Trophoblast cell (in vitro differentiated cells and primary cell): ENCODE results near the gene PRKCE.
"Not testable (repeated sequence)": the region's sequence is repeated elsewhere in the genome, so short reads cannot be mapped to it uniquely, and the experiment has no call there.

Experiments used
- DNase-seq, 2 donors: peaks; one replicate each; pipeline ENCODE4 v3.0.0-alpha.2; 2016
- H2AFZ ChIP-seq: 2 replicates; pipeline ENCODE4 v1.6.1; 2013; ENCODE audit warnings: low read length, moderate library complexity, mild to moderate bottlenecking; ENCODE audit not compliant: insufficient read depth, poor library complexity
- H2AK5ac ChIP-seq: 2 replicates; pipeline ENCODE4 v1.6.1; 2013; ENCODE audit warnings: mild to moderate bottlenecking, low read length
- H2BK120ac ChIP-seq: 2 replicates; pipeline ENCODE4 v1.6.1; 2013; ENCODE audit warnings: low read length, mild to moderate bottlenecking, moderate library complexity; ENCODE audit not compliant: insufficient read depth, poor library complexity
- H2BK12ac ChIP-seq: 2 replicates; pipeline ENCODE4 v1.6.1; 2013; ENCODE audit warnings: mild to moderate bottlenecking, low read length, moderate library complexity
- H2BK5ac ChIP-seq: 2 replicates; pipeline ENCODE4 v1.6.1; 2013; ENCODE audit warnings: low read length, low read depth, moderate library complexity, mild to moderate bottlenecking; ENCODE audit not compliant: poor library complexity
- H3K14ac ChIP-seq: 2 replicates; pipeline ENCODE4 v1.6.1; 2013; ENCODE audit warnings: mild to moderate bottlenecking, low read length
- H3K18ac ChIP-seq: 2 replicates; pipeline ENCODE4 v1.6.1; 2013; ENCODE audit warnings: mild to moderate bottlenecking, low read length
- H3K23ac ChIP-seq: 2 replicates; pipeline ENCODE4 v1.6.1; 2013; ENCODE audit warnings: low read length
- H3K27ac ChIP-seq: 2 replicates; pipeline ENCODE4 v1.5.1; 2013; ENCODE audit warnings: low read depth, mild to moderate bottlenecking, inconsistent platforms, low read length, moderate library complexity
- H3K27me3 ChIP-seq: 2 replicates; pipeline ENCODE4 v1.6.1; 2013; ENCODE audit warnings: inconsistent platforms, mild to moderate bottlenecking, low read length, moderate library complexity; ENCODE audit not compliant: insufficient read depth
- H3K36me3 ChIP-seq, 2 experiments: 1 replicate in 1 of 2; 2 replicates in 1 of 2; pipeline ENCODE4 v1.6.1; 2013; ENCODE audit warnings: low read length in 2 of 2, mild to moderate bottlenecking in 2 of 2, moderate library complexity in 1 of 2; ENCODE audit not compliant: insufficient read depth in 2 of 2, control insufficient read depth in 1 of 2
- H3K4ac ChIP-seq: 2 replicates; pipeline ENCODE4 v1.6.1; 2013; ENCODE audit warnings: low read depth, mild to moderate bottlenecking, low read length, moderate library complexity
- H3K4me1 ChIP-seq, 2 experiments: 1 replicate in 1 of 2; 2 replicates in 1 of 2; pipeline ENCODE4 v1.6.1; 2013; ENCODE audit warnings: low read length in 2 of 2, mild to moderate bottlenecking in 2 of 2, moderate library complexity in 1 of 2; ENCODE audit not compliant: insufficient read depth in 2 of 2, control insufficient read depth in 1 of 2
- H3K4me2 ChIP-seq: 2 replicates; pipeline ENCODE4 v1.6.1; 2013; ENCODE audit warnings: inconsistent platforms, mild to moderate bottlenecking, low read length, moderate library complexity
- H3K4me3 ChIP-seq: 2 replicates; pipeline ENCODE4 v1.5.1; 2013; ENCODE audit warnings: mild to moderate bottlenecking, low read depth, low read length, inconsistent platforms
- H3K79me1 ChIP-seq: one replicate; pipeline ENCODE4 v1.6.1; 2013; ENCODE audit warnings: low read length
- H3K79me2 ChIP-seq: 2 replicates; pipeline ENCODE4 v1.6.1; 2013; ENCODE audit warnings: low read length, mild to moderate bottlenecking; ENCODE audit not compliant: control insufficient read depth, insufficient read depth, poor library complexity
- H3K9ac ChIP-seq: 2 replicates; pipeline ENCODE4 v1.6.1; 2013; ENCODE audit warnings: mild to moderate bottlenecking, low read length
- H3K9me3 ChIP-seq: 2 replicates; pipeline ENCODE4 v1.6.1; 2013; ENCODE audit warnings: low read depth, mild to moderate bottlenecking, control low read depth, inconsistent platforms, low read length; ENCODE audit not compliant: insufficient read depth
- H4K12ac ChIP-seq: 2 replicates; pipeline ENCODE4 v1.6.1; 2013; ENCODE audit warnings: low read depth, mild to moderate bottlenecking, low read length, moderate library complexity
- H4K8ac ChIP-seq: 2 replicates; pipeline ENCODE4 v1.6.1; 2013; ENCODE audit warnings: low read depth, mild to moderate bottlenecking, low read length, moderate library complexity
- H4K91ac ChIP-seq: one replicate; pipeline ENCODE4 v1.6.1; 2013; ENCODE audit warnings: low read depth, mild to moderate bottlenecking, low read length, moderate library complexity
- WGBS: extraction: QIAGEN DNeasy Blood & Tissue Kit; methylation state at CpG from one replicate; pipeline ENCODE4 v1.1.7; 2013; ENCODE audit warnings: missing lambda C conversion rate; ENCODE audit not compliant: insufficient read length, insufficient coverage; ENCODE audit errors: extremely low coverage; 5-methylcytosine and 5-hydroxymethylcytosine counted together

The PRKCE gene

DNA sequence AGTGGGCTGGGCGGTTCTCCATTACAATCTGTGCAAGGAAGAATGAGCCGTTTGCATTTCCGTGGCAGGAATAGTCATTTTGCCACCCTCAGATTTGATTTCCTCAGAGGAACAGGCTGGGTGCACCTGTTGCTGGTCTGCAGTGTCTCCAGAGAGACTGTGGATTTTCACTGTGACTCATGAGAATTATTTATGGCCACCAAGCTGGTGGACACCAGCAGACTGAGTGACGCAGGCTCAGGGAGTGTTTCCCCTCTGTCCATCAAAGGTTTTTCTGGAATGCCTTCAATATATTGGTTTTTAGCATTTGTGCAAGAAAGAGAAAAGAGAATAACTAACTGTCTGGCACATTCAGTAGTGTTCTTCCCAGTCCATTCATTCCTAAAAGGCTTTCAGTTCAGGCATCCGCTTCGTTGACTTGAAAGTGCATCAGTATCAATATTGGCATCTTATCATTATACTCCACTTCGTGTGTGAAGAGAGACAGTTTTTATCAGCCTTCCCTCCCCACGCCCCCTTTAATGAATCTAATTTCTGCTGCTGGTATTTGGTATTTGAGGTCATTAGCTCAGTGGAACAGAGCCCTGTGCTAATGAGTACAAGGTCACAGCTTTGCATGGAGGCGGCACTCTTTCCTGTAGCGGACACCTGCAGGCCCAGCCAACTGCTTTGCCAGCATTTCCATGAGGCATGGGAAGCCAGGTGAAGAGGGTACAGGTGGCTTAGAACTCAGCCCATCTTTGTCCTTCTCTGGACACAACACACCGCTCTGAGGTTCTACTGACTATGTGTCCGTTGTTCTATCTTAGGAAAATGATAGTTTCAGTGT is 39.9 kb downstream of the PRKCE start:
- no peak overlapping the region for H4K8ac ChIP-seq
- H3K23ac ChIP-seq = no peak overlapping the region
- DNase-seq = no peak
- H2AK5ac ChIP-seq = no peak overlapping the region
- H3K18ac ChIP-seq = no peak overlapping the region
- no peak overlapping the region for H2BK12ac ChIP-seq
- H3K4me1 ChIP-seq = no peaks in the 10 kb centered on the region
- H3K4ac ChIP-seq = no peak overlapping the region
- H2BK5ac ChIP-seq = no peak overlapping the region
- WGBS = no CpG with 5 or more reads among the region's 12 CpGs
- no peak overlapping the region for H3K4me2 ChIP-seq
- H3K4me3 ChIP-seq = no peak overlapping the region
- H3K79me2 ChIP-seq = no peaks in the 10 kb centered on the region
- H3K79me1 ChIP-seq = no peaks in the 10 kb centered on the region
- no peak overlapping the region for H4K12ac ChIP-seq
- no peak overlapping the region for H4K91ac ChIP-seq
- no peak overlapping the region for H3K27ac ChIP-seq
- H2BK120ac ChIP-seq = no peak overlapping the region
- H3K36me3 ChIP-seq = no peaks in the 10 kb centered on the region
- no peak overlapping the region for H3K9ac ChIP-seq
- no peak overlapping the region for H2AFZ ChIP-seq
- H3K9me3 ChIP-seq = no peaks in the 10 kb centered on the region
- no peaks in the 10 kb centered on the region for H3K27me3 ChIP-seq
- H3K14ac ChIP-seq = no peak overlapping the region

DNA sequence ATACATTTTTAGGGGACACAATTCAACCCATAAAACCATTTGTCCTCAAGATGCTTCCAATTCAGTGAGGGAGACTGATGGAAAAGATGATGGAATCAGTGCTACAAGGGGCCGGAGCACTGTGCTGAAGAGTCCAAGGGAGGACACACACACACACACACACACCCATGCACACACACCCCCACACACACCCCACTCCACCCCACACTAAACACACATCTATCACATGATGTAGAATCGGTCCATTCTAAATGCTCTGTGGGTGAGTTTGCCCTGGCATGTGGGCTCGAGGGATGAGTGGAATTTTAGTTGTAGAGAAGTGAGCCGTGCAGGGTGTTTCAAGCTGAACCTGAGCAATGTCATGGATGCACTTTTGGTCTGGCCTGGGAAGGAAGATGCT is 41.1 kb downstream of the PRKCE start:
- no peaks in the 10 kb centered on the region for H3K4me1 ChIP-seq
- H3K23ac ChIP-seq = no peak overlapping the region
- WGBS = no CpG with 5 or more reads among the region's 4 CpGs
- no peak overlapping the region for H2AK5ac ChIP-seq
- H3K4me2 ChIP-seq = no peak overlapping the region
- H2BK5ac ChIP-seq = no peak overlapping the region
- H3K4me3 ChIP-seq = no peak overlapping the region
- H3K9ac ChIP-seq = no peak overlapping the region
- no peaks in the 10 kb centered on the region for H3K36me3 ChIP-seq
- H3K14ac ChIP-seq = no peak overlapping the region
- no peak overlapping the region for H3K18ac ChIP-seq
- H3K4ac ChIP-seq = no peak overlapping the region
- H3K79me2 ChIP-seq = no peaks in the 10 kb centered on the region
- no peak overlapping the region for H4K91ac ChIP-seq
- H2BK120ac ChIP-seq = no peak overlapping the region
- no peak overlapping the region for H3K27ac ChIP-seq
- H3K79me1 ChIP-seq = no peaks in the 10 kb centered on the region
- H2BK12ac ChIP-seq = no peak overlapping the region
- no peaks in the 10 kb centered on the region for H3K27me3 ChIP-seq
- no peak overlapping the region for H2AFZ ChIP-seq
- no peak overlapping the region for H4K12ac ChIP-seq
- no peak for DNase-seq
- H4K8ac ChIP-seq = no peak overlapping the region
- no peaks in the 10 kb centered on the region for H3K9me3 ChIP-seq

DNA sequence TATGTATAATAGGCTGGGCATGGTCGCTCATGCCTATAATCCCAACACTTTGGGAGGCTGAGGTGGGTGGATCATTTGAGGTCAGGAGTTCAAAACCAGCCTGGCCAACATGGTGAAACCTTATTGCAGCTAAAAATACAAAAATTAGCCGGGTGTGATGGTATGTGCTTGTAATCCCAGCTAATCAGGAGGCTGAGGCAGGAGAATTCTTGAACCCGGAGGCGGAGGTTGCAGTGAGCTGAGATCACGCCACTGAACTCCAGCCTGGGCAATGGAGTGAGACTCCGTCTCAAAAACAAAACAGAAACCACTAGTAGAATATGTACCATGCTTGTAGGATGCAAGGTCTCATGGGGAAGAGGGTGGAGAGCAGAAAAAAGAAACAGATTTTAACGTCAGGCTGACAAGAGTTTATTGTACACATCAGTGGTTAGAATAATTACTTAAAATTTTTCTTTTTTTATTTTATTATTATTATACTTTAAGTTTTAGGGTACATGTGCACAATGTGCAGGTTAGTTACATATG is 44.1 kb downstream of the PRKCE start:
- not testable (repeated sequence) for H3K27me3 ChIP-seq, H3K18ac ChIP-seq, H3K36me3 ChIP-seq, H2BK5ac ChIP-seq, H4K12ac ChIP-seq, H2BK12ac ChIP-seq, H3K79me2 ChIP-seq, H3K14ac ChIP-seq, H3K4me2 ChIP-seq, H4K8ac ChIP-seq, H3K27ac ChIP-seq, H2AK5ac ChIP-seq, H3K23ac ChIP-seq, H3K9ac ChIP-seq, H3K9me3 ChIP-seq, H3K4me1 ChIP-seq, H4K91ac ChIP-seq, H3K4ac ChIP-seq, DNase-seq, H3K4me3 ChIP-seq, H2BK120ac ChIP-seq, H2AFZ ChIP-seq, H3K79me1 ChIP-seq
- no CpG with 5 or more reads among the region's 7 CpGs for WGBS

DNA sequence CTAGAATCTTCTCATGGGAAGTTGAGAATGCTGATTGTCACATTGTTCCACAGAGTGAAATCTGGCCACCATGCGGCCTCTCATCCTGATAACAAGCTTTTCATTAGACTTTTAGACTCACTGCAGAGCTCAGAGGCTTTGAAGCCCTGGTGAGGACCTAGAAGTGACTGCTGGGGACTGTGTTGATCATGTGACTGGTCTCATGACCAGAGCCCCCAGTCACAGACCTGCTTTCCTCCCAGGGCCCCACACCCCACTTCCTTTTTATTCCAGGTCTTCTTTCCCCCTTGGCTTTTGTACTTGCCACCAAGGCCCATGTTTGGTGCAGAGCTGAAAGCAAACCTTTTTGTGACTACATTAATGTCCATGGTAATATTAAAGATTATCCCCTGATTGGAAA is 45.2 kb downstream of the PRKCE start:
- Histone ChIP-seq H2BK120ac (no peak overlapping the region), H2BK12ac (no peak overlapping the region), H4K12ac (no peak overlapping the region), H3K79me2 (no peaks in the 10 kb centered on the region), H2AFZ (no peak overlapping the region), H3K27ac (no peak overlapping the region), H3K9me3 (no peaks in the 10 kb centered on the region), H3K4me2 (no peak overlapping the region), H3K4ac (no peak overlapping the region), H3K27me3 (no peaks in the 10 kb centered on the region), H3K14ac (no peak overlapping the region), H2BK5ac (no peak overlapping the region), H4K91ac (no peak overlapping the region), H4K8ac (no peak overlapping the region), H2AK5ac (no peak overlapping the region), H3K18ac (no peak overlapping the region), H3K4me3 (no peak overlapping the region), H3K9ac (no peak overlapping the region), H3K4me1 (peaks cover 2 to 8% of the 10 kb centered on the region in 2 experiments), H3K36me3 (no peaks in the 10 kb centered on the region), H3K79me1 (no peaks in the 10 kb centered on the region), H3K23ac (no peak overlapping the region)
- no CpG with 5 or more reads among the region's 1 CpG for WGBS
- DNase-seq = no peak
